Colonic mucosa (tissue), 4 donors: ENCODE measurements around the gene TMEM86B. TPM values are rescaled to one million over a fixed set of nuclear protein-coding genes. Genes with fewer than 3 reads are reported as not detected.

Experiments used
- DNase-seq: peaks from one replicate; pipeline ENCODE4 v3.0.0-alpha.2; 2020
- H3K27ac ChIP-seq: fragments of 200-600 bp; one replicate; pipeline ENCODE4 v1.8.0; 2021
- H3K27me3 ChIP-seq: fragments of 200-600 bp; one replicate; pipeline ENCODE4 v1.8.0; 2021
- H3K36me3 ChIP-seq: fragments of 200-600 bp; one replicate; pipeline ENCODE4 v1.8.0; 2021
- H3K4me1 ChIP-seq: fragments of 200-600 bp; one replicate; pipeline ENCODE4 v1.8.0; 2021; ENCODE audit warnings: mild to moderate bottlenecking
- H3K4me3 ChIP-seq: fragments of 200-600 bp; one replicate; pipeline ENCODE4 v1.8.0; 2021
- H3K9ac ChIP-seq, 2 donors: one replicate each; pipeline ENCODE4 v1.7.0; 2013; ENCODE audit warnings: control low read depth in 2 of 2, low read depth in 2 of 2, low read length in 2 of 2
- H3K9me3 ChIP-seq: fragments of 200-600 bp; one replicate; pipeline ENCODE4 v1.8.0; 2021
- intact Hi-C: fragments of 100-400 bp; cut with DNase I; formaldehyde crosslinking; loops from one replicate; pipeline ENCODE4 v1.14.1; 2022
- total RNA-seq, 2 donors: library from RNA; stranded (reverse); fragmentation: NEBNext Ultra II Directional in 1 of 2; extraction: Animal tissue kit (Norgen Biotek cat#: 25700) in 1 of 2; gene quantifications; one replicate each; pipeline ENCODE4 v1.2.1, GENCODE V29; 2021
- TF ChIP-seq, protein P1 (sequence below): fragments of 200-600 bp; IDR thresholded peaks from one replicate; pipeline ENCODE4 v1.8.0; 2022; ENCODE audit warnings: antibody characterized with exemption, mild to moderate bottlenecking
- donor health status: healthy.
- donor health status: DM: no; HTN: no; CAD: no.
- donor health status: DM: no; HTN: no; CAD: no.

TMEM86B gene
- total RNA-seq, 2 donors from 2014 or later = 2.1 to 5.3 TPM

GRCh38 chr19:55244004-55244680, 15.6 kb upstream of the TMEM86B start:
- no peak for DNase-seq
- Histone ChIP-seq H3K4me1 (peaks cover 12% of the 10 kb centered on the region), H3K9me3 (no peaks in the 10 kb centered on the region), H3K27ac (no peak overlapping the region), H3K9ac (no peak overlapping the region), H3K36me3 (peaks cover 25% of the 10 kb centered on the region), H3K27me3 (no peaks in the 10 kb centered on the region), H3K4me3 (no peak overlapping the region)
- TF ChIP-seq, protein P1, sequence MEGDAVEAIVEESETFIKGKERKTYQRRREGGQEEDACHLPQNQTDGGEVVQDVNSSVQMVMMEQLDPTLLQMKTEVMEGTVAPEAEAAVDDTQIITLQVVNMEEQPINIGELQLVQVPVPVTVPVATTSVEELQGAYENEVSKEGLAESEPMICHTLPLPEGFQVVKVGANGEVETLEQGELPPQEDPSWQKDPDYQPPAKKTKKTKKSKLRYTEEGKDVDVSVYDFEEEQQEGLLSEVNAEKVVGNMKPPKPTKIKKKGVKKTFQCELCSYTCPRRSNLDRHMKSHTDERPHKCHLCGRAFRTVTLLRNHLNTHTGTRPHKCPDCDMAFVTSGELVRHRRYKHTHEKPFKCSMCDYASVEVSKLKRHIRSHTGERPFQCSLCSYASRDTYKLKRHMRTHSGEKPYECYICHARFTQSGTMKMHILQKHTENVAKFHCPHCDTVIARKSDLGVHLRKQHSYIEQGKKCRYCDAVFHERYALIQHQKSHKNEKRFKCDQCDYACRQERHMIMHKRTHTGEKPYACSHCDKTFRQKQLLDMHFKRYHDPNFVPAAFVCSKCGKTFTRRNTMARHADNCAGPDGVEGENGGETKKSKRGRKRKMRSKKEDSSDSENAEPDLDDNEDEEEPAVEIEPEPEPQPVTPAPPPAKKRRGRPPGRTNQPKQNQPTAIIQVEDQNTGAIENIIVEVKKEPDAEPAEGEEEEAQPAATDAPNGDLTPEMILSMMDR = no peak
- intact Hi-C loops = no loop called here

- Histone ChIP-seq H3K9ac (no peak overlapping the region), H3K4me1 (peaks cover 2% of the 10 kb centered on the region), H3K4me3 (no peak overlapping the region), H3K27ac (no peak overlapping the region), H3K36me3 (peaks cover 32% of the 10 kb centered on the region), H3K9me3 (no peaks in the 10 kb centered on the region), H3K27me3 (no peaks in the 10 kb centered on the region)
- TF ChIP-seq, protein P1 = no peak
- no peak for DNase-seq
- intact Hi-C loops = no loop called here
Observed at GRCh38 chr19:55242517-55242916, 14.0 kb upstream of the TMEM86B start.

GRCh38 chr19:55241935-55242464, 13.4 kb upstream of the TMEM86B start:
- Histone ChIP-seq H3K27me3 (no peaks in the 10 kb centered on the region), H3K4me1 (no peaks in the 10 kb centered on the region), H3K9ac (no peak overlapping the region), H3K4me3 (no peak overlapping the region), H3K9me3 (no peaks in the 10 kb centered on the region), H3K27ac (no peak overlapping the region), H3K36me3 (peaks cover 35% of the 10 kb centered on the region)
- TF ChIP-seq, protein P1 = no peak
- DNase-seq = no peak
- intact Hi-C loops = no loop called here

GRCh38 chr19:55241143-55241934, 12.8 kb upstream of the TMEM86B start:
- Histone ChIP-seq H3K27me3 (no peaks in the 10 kb centered on the region), H3K4me3 (no peak overlapping the region), H3K9ac (no peak overlapping the region), H3K27ac (no peak overlapping the region), H3K9me3 (no peaks in the 10 kb centered on the region), H3K36me3 (peaks cover 39% of the 10 kb centered on the region), H3K4me1 (no peaks in the 10 kb centered on the region)
- DNase-seq = no peak
- TF ChIP-seq, protein P1 = no peak
- intact Hi-C loops = no loop called here

- intact Hi-C loops = no loop called here
- no peak overlapping the region for H3K4me3 ChIP-seq
- H3K36me3 ChIP-seq = peaks cover 45% of the 10 kb centered on the region
- no peak overlapping the region for H3K9ac ChIP-seq
- no peak for DNase-seq
- H3K9me3 ChIP-seq = no peaks in the 10 kb centered on the region
- H3K4me1 ChIP-seq = no peaks in the 10 kb centered on the region
- no peak overlapping the region for H3K27ac ChIP-seq
- TF ChIP-seq, protein P1 = no peak
- no peaks in the 10 kb centered on the region for H3K27me3 ChIP-seq
Observed at GRCh38 chr19:55240713-55241020, 12.1 kb upstream of the TMEM86B start.
